ENCODE results near the gene TMA7B. TPM values are rescaled to one million over a fixed set of nuclear protein-coding genes. Genes with fewer than 3 reads are reported as not detected.
"Not testable (repeated sequence)": the region's sequence is repeated elsewhere in the genome, so short reads cannot be mapped to it uniquely, and the experiment has no call there.

Gene TMA7B
- polyA plus RNA-seq, 6 donors from 2014 or later = 0.60 to 3.3 (median 0.96) TPM

GRCh38 chr22:39949964-39950737, 10.0 kb upstream of the TMA7B start:
- Mint-ChIP-seq H3K36me3 (peaks cover 10 to 13% of the 10 kb centered on the region in 2 donors), H3K4me3 (peak overlapping the region; percentile 18 to 84 (median 51)), H3K4me1 (peaks cover 71 to 88% (median 85%) of the 10 kb centered on the region in 3 donors), H3K9me3 (peaks cover 0 to 2% (median 0%) of the 10 kb centered on the region in 7 donors), H3K27ac (peak overlapping the region in 5 of 6 donors; percentile 22 to 83 (median 63)), H3K27me3 (no peaks in the 10 kb centered on the region)
- ATAC-seq (ENCODE audit: low read depth in 2 of 2) (peak; percentile 63 to 68), DNase-seq (peak; percentile 30)

- H3K4me1 Mint-ChIP-seq = peaks cover 70 to 79% (median 78%) of the 10 kb centered on the region in 3 donors
- H3K9me3 Mint-ChIP-seq, H3K27me3 Mint-ChIP-seq: not testable (repeated sequence)
- H3K36me3 Mint-ChIP-seq = peaks cover 12 to 13% of the 10 kb centered on the region in 2 donors
- DNase-seq (peak; percentile 19), ATAC-seq (ENCODE audit: low read depth in 2 of 2) (peak; percentile 34 to 45)
- peak overlapping the region; percentile 3 to 87 (median 45) for H3K4me3 Mint-ChIP-seq
- peak overlapping the region in 5 of 6 donors; percentile 15 to 92 (median 35) for H3K27ac Mint-ChIP-seq
These were observed 8.4 kb upstream of the TMA7B start for GRCh38 chr22:39951603-39952293.

GRCh38 chr22:39952347-39952746, 7.8 kb upstream of the TMA7B start:
- Mint-ChIP-seq H3K27ac (no peak overlapping the region), H3K36me3 (peaks cover 16 to 17% of the 10 kb centered on the region in 2 donors), H3K27me3 (peaks cover 0 to 5% (median 0%) of the 10 kb centered on the region in 3 donors), H3K4me1 (peaks cover 70 to 79% (median 78%) of the 10 kb centered on the region in 3 donors), H3K9me3 (peaks cover 0 to under 1% (median 0%) of the 10 kb centered on the region in 7 donors), H3K4me3 (peak overlapping the region in 5 of 8 donors; percentile 19 to 84 (median 51))
- ATAC-seq (ENCODE audit: low read depth in 2 of 2) (no peak), DNase-seq (no peak)

- Mint-ChIP-seq H3K27me3 (peaks cover 0 to 5% (median under 1%) of the 10 kb centered on the region in 3 donors), H3K9me3 (no peaks in the 10 kb centered on the region), H3K4me3 (peak overlapping the region in 2 of 8 donors; percentile 21 to 78), H3K27ac (peak overlapping the region in 3 of 6 donors; percentile 80 to 83 (median 82)), H3K36me3 (peaks cover 16 to 25% of the 10 kb centered on the region in 2 donors), H3K4me1 (peaks cover 70 to 80% (median 78%) of the 10 kb centered on the region in 3 donors)
- DNase-seq (no peak), ATAC-seq (ENCODE audit: low read depth in 2 of 2) (no peak)
These were observed 7.1 kb upstream of the TMA7B start for GRCh38 chr22:39953101-39953500.

GRCh38 chr22:39954584-39955055, 5.6 kb upstream of the TMA7B start:
- H3K27ac Mint-ChIP-seq = no peak overlapping the region
- H3K4me3 Mint-ChIP-seq = no peak overlapping the region

GRCh38 chr22:39955675-39956074, 4.5 kb upstream of the TMA7B start:
- Mint-ChIP-seq H3K36me3 (peaks cover 30 to 35% of the 10 kb centered on the region in 2 donors), H3K9me3 (no peaks in the 10 kb centered on the region), H3K27ac (peak overlapping the region in 1 of 6 donors; percentile 32), H3K4me3 (peak overlapping the region in 2 of 8 donors; percentile 29 to 56), H3K4me1 (peaks cover 65 to 79% (median 75%) of the 10 kb centered on the region in 3 donors), H3K27me3 (peaks cover 5 to 19% (median 7%) of the 10 kb centered on the region in 3 donors)
- DNase-seq (no peak), ATAC-seq (ENCODE audit: low read depth in 2 of 2) (no peak)

More at GRCh38 chr22:39954584-39955055, 5.6 kb upstream of the TMA7B start:
- Mint-ChIP-seq H3K27me3 (peaks cover 0 to 10% (median 5%) of the 10 kb centered on the region in 3 donors), H3K9me3 (no peaks in the 10 kb centered on the region), H3K36me3 (peaks cover 23 to 25% of the 10 kb centered on the region in 2 donors), H3K4me1 (peaks cover 67 to 79% (median 79%) of the 10 kb centered on the region in 3 donors)
- no peak for DNase-seq
- ATAC-seq (ENCODE audit: low read depth in 2 of 2) = no peak

- Mint-ChIP-seq H3K4me3 (peak overlapping the region in 7 of 8 donors; percentile 37 to 90 (median 64)), H3K27me3 (peaks cover 5 to 19% (median 7%) of the 10 kb centered on the region in 3 donors), H3K4me1 (peaks cover 57 to 74% (median 64%) of the 10 kb centered on the region in 3 donors), H3K9me3 (no peaks in the 10 kb centered on the region), H3K27ac (peak overlapping the region in 2 of 6 donors; percentile 37 to 78), H3K36me3 (peaks cover 33 to 46% of the 10 kb centered on the region in 2 donors)
- ATAC-seq (ENCODE audit: low read depth in 2 of 2) = peak; percentile 40 to 48
- DNase-seq = peak; percentile 20
These were observed 3.1 kb upstream of the TMA7B start for GRCh38 chr22:39956932-39957664.

GRCh38 chr22:39958009-39958711, 2.0 kb upstream of the TMA7B start:
- H3K36me3 Mint-ChIP-seq = peaks cover 35 to 46% of the 10 kb centered on the region in 2 donors
- no peaks in the 10 kb centered on the region for H3K9me3 Mint-ChIP-seq
- peaks cover 50 to 64% (median 54%) of the 10 kb centered on the region in 3 donors for H3K4me1 Mint-ChIP-seq
- ATAC-seq (ENCODE audit: low read depth in 2 of 2) (no peak), DNase-seq (no peak)
- H3K27me3 Mint-ChIP-seq = peaks cover 5 to 19% (median 7%) of the 10 kb centered on the region in 3 donors
- peak overlapping the region in 6 of 8 donors; percentile 37 to 85 (median 55) for H3K4me3 Mint-ChIP-seq
- peak overlapping the region in 1 of 6 donors; percentile 82 for H3K27ac Mint-ChIP-seq

GRCh38 chr22:39958949-39959639, 1.1 kb upstream of the TMA7B start:
- no peak overlapping the region for H3K27ac Mint-ChIP-seq
- ATAC-seq (ENCODE audit: low read depth in 2 of 2) = no peak

GRCh38 chr22:39960791-39961746, 872 bp downstream of the TMA7B start:
- Mint-ChIP-seq H3K9me3 (no peaks in the 10 kb centered on the region), H3K4me1 (peaks cover 37 to 49% (median 41%) of the 10 kb centered on the region in 3 donors), H3K4me3 (no peak overlapping the region), H3K27ac (peak overlapping the region in 1 of 6 donors; percentile 60), H3K27me3 (peaks cover 5 to 19% (median 7%) of the 10 kb centered on the region in 3 donors), H3K36me3 (peaks cover 39 to 52% of the 10 kb centered on the region in 2 donors)
- DNase-seq (no peak), ATAC-seq (ENCODE audit: low read depth in 2 of 2) (no peak)

More at GRCh38 chr22:39958949-39959639, 1.1 kb upstream of the TMA7B start:
- no peak for DNase-seq
- H3K36me3 Mint-ChIP-seq = peaks cover 35 to 46% of the 10 kb centered on the region in 2 donors
- peaks cover 5 to 19% (median 7%) of the 10 kb centered on the region in 3 donors for H3K27me3 Mint-ChIP-seq
- H3K4me1 Mint-ChIP-seq = peaks cover 40 to 54% (median 44%) of the 10 kb centered on the region in 3 donors
- no peak overlapping the region for H3K4me3 Mint-ChIP-seq
- H3K9me3 Mint-ChIP-seq = no peaks in the 10 kb centered on the region

- Mint-ChIP-seq H3K4me3 (no peak overlapping the region), H3K36me3 (peaks cover 34 to 54% of the 10 kb centered on the region in 2 donors), H3K27me3 (peaks cover 2 to 19% (median 7%) of the 10 kb centered on the region in 3 donors), H3K9me3 (no peaks in the 10 kb centered on the region), H3K4me1 (peaks cover 32 to 43% (median 34%) of the 10 kb centered on the region in 3 donors), H3K27ac (no peak overlapping the region)
- DNase-seq = no peak
- no peak for ATAC-seq (ENCODE audit: low read depth in 2 of 2)
These were observed 1.9 kb downstream of the TMA7B start for GRCh38 chr22:39962071-39962470.

Measured in naive B cell (primary cell).